Stomach (tissue), 4 donors: Measurements from ENCODE around the gene PCLAF.

Experiments used
- CTCF ChIP-seq, 7 experiments: fragments of 450-650 bp in 4 of 7; fragments of 200-600 bp in 3 of 7; sonication (generic) in 3 of 7; IDR thresholded peaks; one replicate each; pipeline ENCODE4 v1.5.1; 2016 to 2019; ENCODE audit warnings: antibody characterized with exemption in 7 of 7, control low read depth in 2 of 7, mild to moderate bottlenecking in 1 of 7
- EP300 ChIP-seq: sonication (generic); formaldehyde crosslinking; IDR thresholded peaks from one replicate; pipeline ENCODE4 v1.6.1; 2017; ENCODE audit warnings: antibody characterized with exemption
- POLR2A ChIP-seq, 4 donors: fragments of 450-650 bp; IDR thresholded peaks; one replicate each; pipeline ENCODE4 v1.6.1; 2016; ENCODE audit warnings: antibody characterized with exemption in 4 of 4, control low read depth in 2 of 4, mild to moderate bottlenecking in 1 of 4, moderate library complexity in 1 of 4
- POLR2AphosphoS5 ChIP-seq, 3 donors: sonication (generic); formaldehyde crosslinking; IDR thresholded peaks; one replicate each; pipeline ENCODE4 v1.6.1; 2016; ENCODE audit warnings: antibody characterized with exemption in 3 of 3

GRCh38 chr15:64423970-64424369, 42.7 kb upstream of the PCLAF start:
- TF ChIP-seq CTCF (IDR thresholded peaks at IDR 0.05): no peak
- no peak for TF ChIP-seq POLR2A (IDR thresholded peaks at IDR 0.05)
- TF ChIP-seq EP300: no peak
- no peak for TF ChIP-seq POLR2AphosphoS5 (IDR thresholded peaks at IDR 0.05)
